NCI-H128 (cell line): ENCODE measurements around the gene RNASE1.

Source experiments
- DNase-seq: peaks from one replicate; lab custom pipeline; 2025; ENCODE audit not compliant: unreplicated experiment; lab: John Stamatoyannopoulos, UW

The RNASE1 gene

GRCh38 chr14:20808162-20808483 lies 5.5 kb upstream of the RNASE1 start:
- no peak for DNase-seq

DNA sequence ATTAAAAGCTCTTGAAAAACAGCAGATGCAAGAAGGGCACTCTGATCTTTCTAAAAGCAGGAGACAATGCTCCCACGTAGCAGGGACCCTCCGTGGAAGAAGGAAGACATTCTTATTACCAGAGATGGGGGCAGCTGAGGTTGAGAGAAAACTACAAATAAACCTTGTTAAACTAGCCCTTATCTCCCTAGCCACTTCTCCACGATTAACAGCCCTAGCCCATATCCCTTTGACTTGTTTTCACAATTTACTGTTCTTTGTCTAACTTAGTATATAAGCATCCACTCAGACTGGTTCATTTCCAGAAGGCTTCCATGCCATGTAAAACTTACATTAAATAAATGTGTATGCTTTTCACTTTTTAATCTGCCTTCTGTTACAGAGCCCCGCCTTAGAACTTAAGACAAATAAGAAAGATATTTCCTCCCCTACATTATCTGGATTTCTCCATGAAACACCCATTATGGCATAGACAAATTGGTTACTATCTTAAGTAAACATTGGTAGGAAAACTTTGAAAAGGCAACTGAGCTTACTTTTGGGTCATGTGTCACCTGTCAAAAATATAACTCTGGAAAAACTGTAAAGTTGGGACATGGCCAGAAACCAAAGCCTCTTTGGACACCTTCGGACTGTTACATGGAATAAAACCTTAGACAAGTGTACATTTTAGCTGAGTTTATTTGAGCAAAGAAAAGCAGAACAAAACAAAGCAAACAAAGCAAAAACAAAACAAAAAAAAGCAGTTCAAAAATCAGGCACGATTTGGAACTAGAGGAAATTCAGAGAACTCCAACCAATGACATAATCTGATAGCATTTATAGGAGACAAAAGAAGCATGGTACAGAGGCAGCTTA lies 4.9 kb upstream of the RNASE1 start:
- no peak for DNase-seq

DNA sequence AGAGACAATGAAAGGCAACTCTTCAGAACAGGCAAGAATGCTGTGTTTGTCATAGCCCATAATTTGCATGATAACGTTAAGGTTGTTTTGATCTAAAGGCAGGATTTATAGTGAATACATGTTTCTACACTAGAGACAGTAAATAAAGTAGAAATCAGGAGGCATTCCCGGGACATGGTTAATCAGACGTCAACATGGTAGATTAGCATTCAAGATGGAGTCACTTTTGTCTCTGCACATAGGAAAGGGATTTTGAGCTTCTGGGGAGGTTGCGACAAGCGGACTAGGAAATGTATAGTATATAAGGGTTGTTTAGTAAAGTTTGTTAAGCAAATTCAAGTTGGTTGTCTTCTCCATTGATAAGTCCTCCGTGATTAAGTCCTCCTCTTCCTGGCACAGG lies 2.8 kb upstream of the RNASE1 start:
- no peak for DNase-seq

DNA sequence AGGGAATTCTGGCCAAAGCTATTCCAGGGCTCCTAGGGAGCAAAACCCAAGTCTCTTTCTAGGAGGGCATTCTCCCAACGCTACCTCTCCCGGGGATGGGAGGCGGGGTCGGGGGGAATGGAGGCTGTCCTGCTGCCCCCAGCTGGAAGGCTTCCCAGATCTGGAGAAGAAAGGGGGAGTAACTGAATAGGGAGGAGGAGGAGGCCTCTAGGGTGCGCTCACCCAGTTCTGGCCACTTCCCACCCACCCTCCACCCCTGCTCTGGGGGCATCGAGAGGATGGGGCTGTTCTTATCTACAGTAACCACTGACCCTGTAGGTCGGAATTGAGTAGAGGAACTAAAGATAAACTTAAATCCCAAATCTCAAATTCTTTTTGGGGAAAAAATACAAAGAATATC lies 579 bp upstream of the RNASE1 start:
- no peak for DNase-seq

GRCh38 chr14:20801726-20802125 lies 918 bp downstream of the RNASE1 start:
- DNase-seq, result no peak

- DNase-seq, result no peak
These were observed 2.6 kb downstream of the RNASE1 start for GRCh38 chr14:20799892-20800544.

DNA sequence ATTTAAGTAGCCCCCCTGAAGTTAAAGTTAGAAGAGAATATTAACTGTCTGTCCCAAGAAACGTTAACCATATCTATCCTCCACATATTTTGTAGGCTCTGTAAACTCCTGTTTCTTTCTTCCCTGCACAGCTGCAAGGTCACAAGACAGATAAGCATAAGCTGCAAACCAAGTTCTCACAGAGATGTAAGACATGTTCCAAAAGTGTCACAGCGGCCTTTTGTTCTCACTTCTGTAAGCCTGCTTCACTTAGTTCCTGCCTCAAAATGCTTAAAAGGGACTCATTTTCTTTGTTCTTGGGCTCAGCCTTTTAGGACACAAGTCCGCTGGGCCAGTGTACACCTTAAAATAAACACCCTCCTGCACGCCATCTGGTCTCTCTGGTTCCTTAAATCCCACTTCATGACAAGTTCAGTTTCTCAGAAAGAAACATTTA lies 3.2 kb downstream of the RNASE1 start:
- no peak for DNase-seq

DNA sequence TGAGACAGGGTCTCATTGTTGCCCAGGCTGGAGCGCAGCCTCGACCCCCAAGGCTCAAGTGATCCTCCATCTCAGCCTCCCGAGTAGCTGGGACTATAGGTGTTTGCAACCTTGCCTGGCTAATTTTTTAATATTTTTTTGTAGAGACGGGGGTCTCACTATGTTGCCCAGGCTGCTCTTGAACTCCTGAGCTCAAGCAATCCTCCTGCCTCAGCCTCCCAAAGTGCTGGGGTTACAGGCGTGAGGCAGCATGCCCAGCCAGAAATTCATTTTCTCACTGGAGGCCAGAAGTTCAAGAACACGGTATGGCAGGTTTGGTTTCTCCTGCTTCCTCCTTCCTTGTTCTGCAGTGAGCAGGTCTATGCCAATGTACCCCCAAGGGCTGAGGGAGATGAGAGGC lies 3.7 kb downstream of the RNASE1 start:
- no peak for DNase-seq

DNA sequence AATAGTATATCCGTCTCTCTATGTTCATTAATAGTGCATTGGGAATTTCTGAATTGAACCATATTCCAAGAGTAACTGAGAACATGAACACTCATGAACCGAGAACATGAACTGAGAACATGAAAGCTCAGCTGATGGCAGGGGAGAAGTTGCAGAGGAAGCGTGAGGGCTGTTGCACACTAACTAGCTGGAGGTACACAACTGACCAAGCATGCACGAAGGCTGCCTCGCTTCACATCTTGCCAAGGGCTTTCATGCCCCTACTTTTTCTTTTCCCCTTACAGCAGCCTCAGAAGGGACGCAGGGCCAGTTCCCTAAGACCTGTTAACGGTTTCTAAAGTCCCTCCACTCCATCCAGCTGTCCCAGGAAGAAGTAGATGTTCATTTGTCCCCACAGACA lies 4.3 kb downstream of the RNASE1 start:
- DNase-seq, result no peak

GRCh38 chr14:20797164-20797563 lies 5.5 kb downstream of the RNASE1 start:
- no peak for DNase-seq

DNA sequence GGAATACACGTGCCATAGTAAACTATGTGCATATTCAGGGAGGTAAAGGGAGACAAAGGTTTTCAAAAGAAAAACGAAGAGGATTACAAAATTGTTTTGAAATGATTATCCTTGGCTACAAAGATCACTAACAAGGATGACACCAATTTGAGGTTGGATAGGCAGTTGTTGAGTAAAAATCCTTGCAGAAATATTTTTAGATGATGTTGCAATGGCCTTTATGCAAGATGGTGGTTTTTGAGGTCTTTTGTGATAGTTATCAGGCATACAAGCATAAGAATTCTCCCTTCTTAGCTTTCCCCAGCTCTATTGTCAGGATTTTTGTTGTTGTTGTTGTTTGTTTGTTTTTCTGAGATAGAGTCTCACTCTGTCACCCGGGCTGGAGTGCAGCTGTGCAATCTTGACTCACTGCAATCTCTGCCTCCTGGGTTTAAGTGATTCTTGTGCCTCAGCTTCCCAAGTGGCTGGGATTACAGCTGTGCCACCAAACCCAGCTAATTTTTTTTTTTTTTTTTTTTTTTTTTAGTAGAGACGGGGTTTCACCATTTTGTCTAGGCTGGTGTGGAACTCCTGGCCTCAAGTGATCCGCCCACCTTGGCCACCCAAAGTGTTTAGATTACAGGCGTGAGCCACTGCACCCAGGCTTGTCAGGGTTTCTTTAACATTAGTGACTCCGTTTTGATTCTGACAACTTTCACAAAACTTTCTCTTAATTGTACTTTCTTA lies 7.8 kb downstream of the RNASE1 start:
- no peak for DNase-seq

DNA sequence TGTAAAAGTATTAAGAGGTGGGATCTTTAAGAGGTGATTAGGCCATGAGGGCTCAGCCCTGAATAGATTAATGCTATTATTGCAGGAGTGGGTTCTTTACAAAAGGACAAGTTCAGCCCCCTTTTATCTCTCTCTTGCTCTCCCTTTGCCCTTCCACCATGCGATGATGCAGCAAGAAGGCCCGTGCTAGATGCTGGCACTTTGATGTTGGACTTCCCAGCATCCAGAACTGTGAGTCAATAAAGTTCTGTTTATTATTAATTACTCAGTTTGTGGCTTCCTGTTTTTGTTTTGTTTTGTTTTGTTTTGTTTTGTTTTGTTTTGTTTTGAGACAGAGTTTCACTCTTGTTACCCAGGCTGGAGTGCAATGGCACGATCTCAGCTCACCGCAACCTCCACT lies 10.1 kb downstream of the RNASE1 start:
- no peak for DNase-seq

- DNase-seq, result no peak
These were observed 11.0 kb downstream of the RNASE1 start for GRCh38 chr14:20791597-20791996.

- DNase-seq, result no peak
These were observed 11.5 kb downstream of the RNASE1 start for GRCh38 chr14:20791187-20791586.

- DNase-seq, result no peak
These were observed 12.1 kb downstream of the RNASE1 start for GRCh38 chr14:20790464-20791116.

DNA sequence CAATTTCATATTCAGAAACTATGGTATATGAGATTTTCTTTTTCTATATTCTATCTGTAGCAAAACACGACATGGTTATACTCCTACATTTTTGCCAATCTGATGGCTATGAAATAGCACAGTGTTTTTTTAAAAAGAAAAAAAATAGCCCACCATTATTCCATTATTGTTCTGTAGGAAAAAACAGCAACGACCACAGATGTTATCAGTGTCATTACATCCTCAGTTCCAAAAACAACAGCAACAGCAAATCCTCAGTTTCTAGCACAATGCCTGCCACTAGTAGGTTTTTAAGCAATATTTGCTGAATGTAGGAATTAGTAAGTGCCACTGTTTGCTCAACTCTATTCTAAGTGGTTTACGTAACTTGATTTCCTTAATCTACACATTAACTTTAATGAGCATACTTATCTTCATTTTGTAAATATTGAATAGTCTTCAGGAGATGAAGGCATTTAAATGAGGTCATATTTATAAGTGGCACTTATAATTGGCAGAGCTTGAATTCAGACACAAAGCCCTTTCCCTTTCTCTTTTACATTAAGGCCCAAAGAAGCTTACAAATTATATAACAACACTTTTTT lies 13.3 kb downstream of the RNASE1 start:
- no peak for DNase-seq

DNA sequence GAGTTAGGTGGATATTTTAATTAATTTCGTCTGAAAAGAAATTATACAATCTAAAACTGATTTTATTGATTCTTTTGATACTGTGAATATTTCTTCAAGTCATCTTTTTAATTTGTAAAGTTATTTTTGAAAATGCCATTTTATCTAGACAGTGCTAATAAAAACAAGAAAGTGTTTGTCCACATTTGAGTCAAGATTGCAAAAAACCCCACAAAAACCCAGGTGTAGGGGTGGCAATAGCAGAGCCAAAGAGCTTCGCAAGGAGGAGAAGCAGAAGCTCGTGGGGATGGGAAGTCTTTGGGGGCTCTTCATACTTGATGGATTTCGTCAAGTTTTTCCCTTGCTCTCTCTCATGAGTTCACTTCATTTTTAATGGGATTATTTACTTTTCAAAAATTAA lies 15.6 kb downstream of the RNASE1 start:
- DNase-seq, result no peak

DNA sequence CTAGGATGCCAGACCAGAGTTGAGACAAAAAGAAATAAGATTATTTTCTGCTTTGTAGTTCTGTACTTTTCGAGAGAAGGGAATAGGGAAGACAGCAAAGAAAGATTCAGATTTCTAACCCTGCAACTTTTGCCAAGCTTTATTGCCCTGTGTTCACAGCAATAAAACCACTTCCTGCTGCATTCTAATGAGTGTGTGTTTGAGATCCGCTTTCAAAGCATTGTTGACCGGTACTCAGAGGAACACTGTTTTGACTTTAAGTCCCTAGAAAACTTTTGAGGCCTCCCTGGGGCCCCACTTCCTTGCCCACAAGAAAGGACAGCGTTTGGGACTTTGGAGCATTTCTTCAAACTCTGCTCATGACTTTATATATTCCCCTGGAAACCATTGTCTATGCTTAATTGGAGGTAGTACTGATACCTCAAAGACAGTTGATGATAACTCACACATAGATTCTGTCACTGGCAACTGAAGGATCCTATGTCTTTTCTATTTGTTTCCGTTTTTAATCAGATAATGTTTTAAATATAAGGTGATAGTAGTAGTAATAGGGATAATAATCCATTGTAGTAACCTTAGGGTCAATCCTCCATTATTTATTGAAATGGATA lies 20.3 kb downstream of the RNASE1 start:
- no peak for DNase-seq

DNA sequence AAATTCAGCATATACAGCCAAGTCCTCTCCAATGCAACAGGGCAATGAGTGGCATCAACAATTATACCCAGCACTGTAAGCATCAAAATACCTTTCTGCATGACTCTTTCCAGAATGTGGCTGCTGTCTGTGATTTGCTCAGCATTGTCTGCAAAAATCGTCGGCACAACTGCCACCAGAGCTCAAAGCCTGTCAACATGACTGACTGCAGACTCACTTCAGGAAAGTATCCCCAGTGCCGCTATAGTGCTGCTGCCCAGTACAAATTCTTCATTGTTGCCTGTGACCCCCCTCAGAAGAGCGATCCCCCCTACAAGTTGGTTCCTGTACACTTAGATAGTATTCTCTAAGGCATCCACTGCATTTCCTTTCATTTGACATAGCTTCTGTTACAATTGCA lies 20.8 kb downstream of the RNASE1 start:
- no peak for DNase-seq

GRCh38 chr14:20775901-20776300 lies 26.7 kb downstream of the RNASE1 start:
- no peak for DNase-seq

DNA sequence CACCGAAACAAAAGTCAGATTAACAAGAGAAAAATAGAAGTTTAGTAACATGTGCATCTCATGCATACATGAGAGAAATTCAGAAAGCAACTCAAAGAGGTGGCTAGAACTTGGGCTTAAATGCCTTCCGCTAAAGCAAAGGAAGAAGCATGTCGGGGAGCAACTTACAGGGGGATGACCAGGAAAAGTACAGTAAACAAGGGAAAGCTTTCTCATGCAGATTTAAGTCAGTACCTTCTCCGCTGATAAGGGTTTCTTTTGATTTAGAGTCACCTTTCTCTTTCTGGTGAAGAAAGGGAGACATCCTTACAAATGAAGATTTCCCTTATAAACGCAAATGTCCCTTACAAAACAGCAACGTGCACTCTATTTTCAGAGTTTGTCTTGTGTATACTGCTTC lies 27.6 kb downstream of the RNASE1 start:
- no peak for DNase-seq
